Measurements from ENCODE around the gene COL15A1.
A peak's percentile ranks its signal among the peaks of the same experiment; 100 is the strongest.
"Not testable (repeated sequence)": the region's sequence is repeated elsewhere in the genome, so short reads cannot be mapped to it uniquely, and the experiment has no call there.

The COL15A1 gene

DNA sequence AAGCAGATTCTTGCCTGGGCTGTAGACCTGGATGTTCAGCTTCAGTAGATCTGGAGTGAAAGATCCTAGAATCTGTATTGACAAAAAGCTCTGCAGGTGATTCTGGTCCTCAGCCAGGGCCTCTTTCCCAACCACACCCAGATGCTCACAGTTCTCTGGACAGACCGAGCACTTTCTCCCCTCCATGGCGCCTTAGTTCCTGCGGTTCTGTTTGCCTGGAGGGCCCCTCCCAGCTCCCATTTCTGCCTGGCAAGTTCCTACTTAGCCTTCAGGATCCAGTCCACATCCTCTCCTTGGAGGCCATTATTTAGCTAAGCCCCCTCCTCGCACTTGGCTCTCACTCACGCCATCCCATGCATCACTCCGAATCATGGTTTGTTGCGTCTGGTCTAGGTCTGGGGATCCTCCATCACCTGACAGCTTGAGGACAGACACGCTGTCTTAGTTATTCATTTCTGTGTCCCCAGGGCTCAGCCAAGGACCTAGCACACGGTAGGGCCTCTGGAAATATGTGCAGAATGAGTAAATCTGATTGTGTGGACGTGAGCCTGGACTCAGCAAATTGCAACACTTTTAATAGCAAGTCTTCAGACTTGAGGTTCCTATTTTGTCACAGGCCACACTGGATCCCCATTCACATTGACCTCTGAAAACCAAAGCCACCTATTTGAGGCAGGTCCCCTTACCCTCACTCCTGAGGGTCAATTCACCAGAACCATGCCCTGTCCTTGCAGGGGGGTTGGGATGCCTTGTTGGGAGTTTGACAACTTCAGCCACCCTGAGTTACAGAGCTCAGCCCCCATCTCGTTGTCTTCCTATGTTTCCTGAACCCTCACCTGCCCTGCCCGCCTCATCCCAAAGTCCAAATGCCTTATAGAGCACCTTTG is 50.7 kb downstream of the COL15A1 start:
- no peak for DNase-seq (ENCODE audit: low read depth, low spot score)

DNA sequence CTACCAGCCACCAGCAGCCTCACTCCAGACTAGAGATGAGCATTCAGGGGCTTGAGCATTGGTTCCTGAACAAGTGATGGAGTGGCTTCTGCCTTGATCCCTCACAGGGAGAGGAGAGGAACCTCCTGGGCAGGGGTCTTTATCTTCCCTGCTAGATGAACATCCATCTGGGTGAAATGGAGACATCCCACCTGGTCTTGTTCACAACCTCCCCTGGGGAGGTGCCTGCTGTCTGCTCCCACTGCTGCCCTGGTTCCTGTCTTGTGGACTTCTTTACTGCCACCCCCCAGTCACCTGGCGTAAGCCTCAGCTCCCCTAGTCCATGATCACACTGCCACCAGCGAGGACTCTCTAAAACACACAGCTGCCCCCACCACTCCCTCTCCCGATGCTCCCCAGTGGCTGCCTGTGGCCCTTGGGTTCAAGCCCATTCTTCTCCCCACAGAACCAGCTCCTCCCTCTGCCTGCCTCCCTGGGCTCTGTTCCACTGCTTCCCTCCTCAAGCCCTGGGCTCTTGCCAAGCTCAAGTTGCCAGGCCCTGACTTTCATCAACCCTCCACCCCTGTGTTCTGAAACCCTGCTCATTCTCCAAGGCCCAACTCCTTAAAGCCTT is 51.5 kb downstream of the COL15A1 start:
- no peak for DNase-seq (ENCODE audit: low read depth, low spot score)

DNA sequence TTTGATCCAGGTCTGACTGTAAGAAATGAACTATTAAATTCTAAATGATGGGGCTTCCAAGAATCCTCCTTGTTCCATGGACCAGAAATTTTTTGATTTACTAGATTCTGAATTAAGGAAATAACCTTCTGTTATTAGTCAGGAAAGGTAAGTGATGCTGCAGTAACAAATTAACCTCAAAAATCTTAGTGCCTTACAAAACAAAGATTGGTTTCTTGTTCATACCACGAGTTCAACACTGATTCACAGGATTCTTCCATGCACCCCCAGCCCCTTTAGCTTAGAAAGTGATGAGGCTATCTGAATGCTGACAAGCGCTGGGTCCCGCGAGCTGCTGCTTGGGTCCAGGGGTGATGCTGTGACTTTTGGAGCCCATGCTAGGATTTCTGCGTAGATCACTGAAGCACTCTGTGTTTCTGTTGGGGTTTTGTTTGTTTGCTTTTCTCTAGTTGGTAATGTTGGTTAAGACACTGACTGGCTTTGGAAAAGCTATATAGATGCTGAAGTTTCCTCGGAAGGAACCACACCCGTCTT is 52.3 kb downstream of the COL15A1 start:
- no peak for DNase-seq (ENCODE audit: low read depth, low spot score)

DNA sequence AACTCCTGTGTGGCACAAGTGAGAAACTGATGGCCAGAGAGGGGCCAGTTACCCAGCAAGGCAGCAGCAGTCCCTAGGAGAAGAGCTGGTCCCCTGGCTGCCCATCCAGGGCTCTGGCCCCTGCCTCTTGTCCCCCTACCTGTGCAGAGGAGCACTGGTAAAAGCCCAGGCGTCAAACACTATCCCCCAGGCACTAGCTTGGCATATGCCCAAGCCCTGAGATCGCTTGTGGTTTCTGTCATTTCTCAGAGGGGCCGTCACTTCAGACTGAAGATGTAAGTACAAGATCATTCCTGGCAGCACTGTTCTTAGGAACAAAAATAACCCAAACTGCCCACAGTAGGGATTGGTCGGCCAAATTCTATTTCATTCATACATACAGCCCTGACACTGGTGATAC is 53.9 kb downstream of the COL15A1 start:
- no peak for DNase-seq (ENCODE audit: low read depth, low spot score)

DNA sequence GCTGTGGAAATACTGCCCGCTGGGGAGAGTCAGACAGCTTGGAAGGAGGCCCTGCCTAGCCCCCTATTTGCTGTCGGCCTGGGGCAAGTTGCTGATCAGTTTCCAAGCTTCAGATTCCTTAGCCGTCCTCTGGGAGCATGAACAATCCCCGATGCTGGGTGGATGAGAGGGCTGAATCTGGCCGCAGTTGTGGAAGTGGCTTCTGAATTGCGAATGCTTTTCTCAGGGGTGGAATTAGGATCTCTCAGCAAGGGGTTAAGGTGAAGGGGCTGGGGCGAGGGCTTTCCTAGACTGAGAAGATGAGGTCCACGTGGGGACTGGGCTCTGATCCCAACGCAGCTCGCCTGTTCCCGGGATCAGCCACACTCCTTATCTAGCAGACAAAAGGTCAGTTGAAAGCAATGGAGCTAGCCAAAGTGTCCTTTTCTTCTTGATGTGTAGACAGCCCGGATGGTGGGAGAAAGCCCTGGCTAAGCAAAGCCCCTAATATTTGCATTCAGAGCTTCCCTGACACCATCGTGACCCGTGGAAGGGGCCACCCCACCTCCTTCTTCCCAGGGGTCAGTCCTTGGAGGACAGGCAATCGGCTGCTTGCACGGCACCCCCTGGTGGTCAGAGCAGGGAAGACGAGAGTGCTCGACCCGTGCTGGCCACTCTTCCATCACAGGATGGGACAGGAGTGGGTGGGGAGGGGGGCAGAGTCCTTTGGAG is 54.9 kb downstream of the COL15A1 start:
- DNase-seq (ENCODE audit: low read depth, low spot score): peak; percentile 54

DNA sequence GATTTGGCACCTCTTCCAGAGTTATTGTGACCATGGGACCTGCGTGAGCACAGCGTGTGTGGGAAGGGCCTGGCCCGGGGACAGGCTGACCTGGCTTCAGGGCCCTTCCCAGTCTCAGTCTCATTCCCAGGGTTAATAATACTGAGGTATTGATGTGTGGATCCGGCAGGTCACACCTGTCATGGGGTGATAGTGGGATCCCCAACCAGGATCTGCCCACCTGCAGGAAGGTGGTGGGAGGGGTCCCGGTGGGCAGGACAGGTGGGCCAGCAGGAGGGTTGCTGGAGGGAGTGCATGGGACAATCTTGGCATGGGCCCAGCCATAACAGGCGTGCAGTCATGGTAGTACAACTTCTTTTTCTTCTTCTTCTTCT is 55.4 kb downstream of the COL15A1 start:
- no peak for DNase-seq (ENCODE audit: low read depth, low spot score)

DNA sequence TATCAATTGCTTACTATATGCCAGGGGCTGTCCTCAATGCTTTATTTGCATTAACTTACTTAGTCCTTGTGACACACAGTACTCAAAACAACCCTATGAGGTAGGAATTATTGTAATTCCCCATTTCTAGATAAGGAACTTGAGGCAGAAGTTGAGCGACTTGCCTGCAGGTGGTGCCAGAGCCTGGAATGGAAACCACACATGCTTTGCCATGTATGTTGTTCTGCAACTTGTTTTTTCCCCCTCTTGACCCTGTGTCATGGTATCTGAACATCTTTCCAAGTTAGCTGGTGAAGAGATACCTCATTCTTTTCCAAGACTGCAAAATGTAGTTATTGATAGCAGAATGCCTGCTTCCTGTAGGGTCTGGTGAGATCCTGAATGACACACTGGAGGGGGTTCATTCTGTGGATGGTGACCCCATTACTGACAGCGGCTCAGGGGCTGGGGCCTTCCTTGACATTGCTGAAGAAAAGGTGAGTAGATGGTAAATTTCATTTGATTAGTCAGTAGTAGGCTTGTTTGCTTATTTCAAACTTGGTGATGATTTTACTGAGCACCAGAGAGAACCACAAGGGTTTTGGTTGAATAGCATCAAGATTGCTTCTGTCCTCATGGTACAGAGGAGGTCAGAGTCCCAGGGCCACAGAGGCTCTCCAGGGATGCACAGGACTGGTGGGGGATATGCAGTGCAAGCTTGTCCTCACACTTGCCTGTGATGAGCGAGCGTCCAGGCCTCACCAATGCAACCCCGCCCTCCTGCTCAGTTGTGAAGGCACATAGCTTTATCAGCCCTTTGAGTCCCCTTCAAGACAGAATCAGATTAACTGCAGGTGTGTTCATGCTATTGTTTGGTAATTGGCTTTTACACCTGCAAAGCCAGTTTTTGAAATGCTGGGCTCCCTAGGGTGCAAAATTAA is 57.0 kb downstream of the COL15A1 start:
- DNase-seq (ENCODE audit: low read depth, low spot score): no peak

DNA sequence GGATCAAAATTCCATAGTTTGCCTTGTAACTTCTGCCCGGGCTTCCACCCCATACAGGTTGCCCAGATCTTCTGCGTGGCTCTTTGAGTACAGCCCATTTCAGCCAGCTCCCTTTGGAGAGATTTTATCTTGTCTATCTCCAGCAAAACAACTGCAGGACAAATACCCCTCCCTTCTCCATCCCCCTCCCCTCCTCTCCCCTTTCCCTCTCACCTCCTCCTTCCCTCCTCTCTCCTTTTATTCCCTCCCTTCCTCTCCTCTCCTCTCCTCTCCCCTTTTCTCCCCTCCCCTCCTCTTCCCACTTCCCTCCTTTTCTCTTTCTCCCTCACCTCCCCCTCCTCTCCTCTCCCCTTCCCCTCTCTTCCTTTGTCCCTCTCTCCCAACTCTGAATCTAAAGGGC is 58.2 kb downstream of the COL15A1 start:
- no peak for DNase-seq (ENCODE audit: low read depth, low spot score)

DNA sequence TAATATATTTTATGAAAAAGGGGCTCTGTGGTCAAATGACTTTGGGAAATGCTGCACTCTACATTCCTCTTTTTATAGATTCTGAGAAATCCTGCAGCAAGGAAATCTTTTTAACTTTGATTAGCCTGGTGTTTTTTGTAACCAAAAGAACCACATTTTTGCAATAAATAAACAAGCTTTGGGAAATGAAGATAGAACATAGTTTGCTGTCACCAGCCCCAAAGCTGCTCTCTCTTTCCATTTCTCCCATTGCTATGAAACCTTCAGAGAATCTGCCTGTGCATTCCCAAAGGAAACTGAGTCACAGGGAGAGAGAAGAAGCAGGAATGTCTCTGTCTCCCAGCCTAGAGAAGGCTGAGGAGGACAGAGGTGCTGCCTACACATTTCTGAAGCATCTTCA is 59.0 kb downstream of the COL15A1 start:
- DNase-seq (ENCODE audit: low read depth, low spot score): no peak

DNA sequence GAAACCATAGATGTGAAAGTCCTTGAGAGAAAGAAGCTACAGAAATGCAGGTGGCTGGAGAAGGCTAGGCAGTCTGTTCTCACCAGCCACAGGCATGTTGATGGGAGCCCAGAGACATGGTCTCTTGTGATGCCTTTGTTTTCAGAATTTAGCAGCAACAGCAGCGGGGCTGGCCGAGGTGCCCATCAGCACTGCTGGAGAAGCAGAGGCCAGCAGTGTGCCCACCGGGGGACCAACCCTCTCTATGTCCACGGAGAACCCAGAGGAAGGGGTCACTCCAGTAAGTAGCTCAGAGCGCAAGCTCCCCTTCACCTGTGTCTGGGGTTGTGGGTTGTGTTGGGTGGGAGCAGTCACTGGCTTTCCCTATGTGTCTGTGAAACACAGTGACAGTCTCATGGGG is 59.6 kb downstream of the COL15A1 start:
- DNase-seq (ENCODE audit: low read depth, low spot score): no peak

DNA sequence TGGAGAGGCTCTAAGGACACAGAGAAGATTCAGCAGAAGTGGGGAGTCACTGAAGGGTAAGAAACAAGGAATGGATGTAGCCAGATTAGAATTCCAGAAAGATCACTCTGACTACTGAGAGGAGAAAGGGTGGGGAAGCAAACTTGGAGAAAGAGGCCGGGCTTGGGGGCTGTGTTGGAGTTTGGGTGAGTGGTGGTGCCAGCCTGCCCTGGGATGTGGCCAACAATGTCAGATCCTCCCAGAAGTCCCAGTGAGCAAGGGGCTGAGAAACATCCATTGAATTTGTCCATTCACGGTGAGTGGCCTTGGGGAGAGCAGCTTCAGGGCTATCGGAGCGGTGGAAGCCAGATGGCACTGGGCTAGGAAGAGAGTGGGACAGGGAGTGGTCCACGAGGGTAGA is 60.4 kb downstream of the COL15A1 start:
- no peak for DNase-seq (ENCODE audit: low read depth, low spot score)

DNA sequence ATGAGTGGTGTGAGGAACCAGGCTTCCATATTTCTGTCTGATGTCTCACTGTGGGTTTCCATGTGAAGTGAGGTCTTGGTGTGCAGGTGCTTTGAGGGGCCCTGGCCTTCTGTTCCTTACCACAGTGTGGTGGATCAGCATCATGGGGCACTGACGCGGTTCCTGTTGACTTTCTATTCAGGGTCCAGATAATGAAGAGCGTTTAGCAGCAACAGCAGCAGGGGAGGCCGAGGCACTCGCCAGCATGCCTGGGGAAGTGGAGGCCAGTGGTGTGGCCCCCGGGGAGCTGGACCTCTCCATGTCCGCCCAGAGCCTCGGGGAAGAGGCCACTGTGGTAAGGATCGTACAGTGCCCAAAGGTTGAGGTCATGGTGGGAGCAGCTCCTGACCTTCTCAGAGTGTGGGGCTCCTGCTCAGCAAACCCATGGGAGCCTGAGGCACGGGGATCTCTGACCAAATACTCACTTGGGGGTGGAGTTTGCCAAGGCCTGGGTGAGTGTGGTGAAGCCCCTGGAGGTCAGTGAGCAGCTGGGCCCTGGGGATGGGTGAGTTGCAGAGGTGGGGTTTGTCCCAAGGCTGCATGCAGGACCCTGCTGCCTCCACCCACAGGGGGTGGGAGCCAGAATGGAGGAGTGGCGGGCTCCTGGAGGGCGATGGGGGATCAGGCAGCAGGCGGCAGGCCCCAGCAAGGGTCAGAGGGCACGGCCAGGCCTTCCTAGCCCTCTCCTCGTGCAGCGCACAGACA is 61.2 kb downstream of the COL15A1 start:
- DNase-seq (ENCODE audit: low read depth, low spot score): no peak

DNA sequence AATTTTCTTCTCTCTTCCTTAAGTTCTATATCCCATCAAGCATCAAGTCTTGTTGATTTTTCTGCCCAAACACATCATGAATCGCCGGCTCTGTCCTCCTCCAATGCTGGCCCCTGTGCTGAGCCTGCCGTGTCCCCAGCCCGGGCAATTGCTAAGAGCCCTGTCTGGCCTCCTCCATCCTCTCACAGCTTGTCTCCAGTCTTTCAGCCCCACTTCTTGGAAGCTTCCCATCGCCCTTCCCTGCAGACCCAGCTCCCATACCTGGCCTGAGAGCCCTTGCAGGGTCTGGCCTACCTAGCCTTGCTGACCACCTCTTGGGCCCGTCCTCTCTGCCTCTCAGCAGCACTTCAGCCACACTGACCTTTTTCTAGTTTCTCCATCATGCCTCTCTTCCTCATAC is 61.9 kb downstream of the COL15A1 start:
- DNase-seq (ENCODE audit: low read depth, low spot score): no peak

DNA sequence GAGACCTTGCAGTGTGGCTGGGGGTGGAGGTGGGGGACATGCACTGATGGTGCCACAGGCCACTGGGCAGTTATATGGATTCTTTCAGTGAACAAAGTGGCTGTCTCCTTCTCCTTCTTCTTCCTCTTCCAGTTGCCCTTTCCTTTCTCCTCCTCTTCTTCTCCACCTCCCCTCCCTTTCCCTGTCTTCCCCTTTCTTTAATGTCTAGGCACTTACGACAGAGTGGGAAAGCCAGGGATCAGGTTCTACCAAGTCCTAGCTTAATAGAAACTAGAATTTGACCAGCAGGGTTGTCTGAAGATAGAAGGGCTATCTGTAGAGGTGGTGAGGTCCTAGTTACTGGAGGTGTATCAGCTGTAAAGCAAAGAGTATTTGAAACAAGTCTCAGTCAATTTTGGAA is 62.8 kb downstream of the COL15A1 start:
- no peak for DNase-seq (ENCODE audit: low read depth, low spot score)

DNA sequence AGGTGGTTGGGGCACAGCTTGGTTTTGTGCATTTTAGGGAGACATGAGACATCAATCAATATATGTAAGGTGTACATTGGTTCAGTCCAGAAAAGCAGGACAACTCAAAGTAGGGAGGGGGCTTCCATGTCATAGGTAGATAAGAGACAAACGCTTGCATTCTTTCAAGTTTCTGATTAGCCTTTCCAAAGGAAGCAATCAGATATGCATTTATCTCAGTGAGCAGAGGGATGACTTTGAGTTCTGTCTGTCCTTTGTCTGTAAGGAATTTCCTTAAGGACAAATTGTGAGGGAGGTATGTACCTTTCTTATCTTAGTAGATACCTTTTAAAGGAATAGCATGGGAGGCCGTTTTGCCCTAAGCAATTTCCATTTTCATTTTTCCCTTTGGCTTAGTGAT is 63.3 kb downstream of the COL15A1 start:
- DNase-seq (ENCODE audit: low read depth, low spot score): no peak

DNA sequence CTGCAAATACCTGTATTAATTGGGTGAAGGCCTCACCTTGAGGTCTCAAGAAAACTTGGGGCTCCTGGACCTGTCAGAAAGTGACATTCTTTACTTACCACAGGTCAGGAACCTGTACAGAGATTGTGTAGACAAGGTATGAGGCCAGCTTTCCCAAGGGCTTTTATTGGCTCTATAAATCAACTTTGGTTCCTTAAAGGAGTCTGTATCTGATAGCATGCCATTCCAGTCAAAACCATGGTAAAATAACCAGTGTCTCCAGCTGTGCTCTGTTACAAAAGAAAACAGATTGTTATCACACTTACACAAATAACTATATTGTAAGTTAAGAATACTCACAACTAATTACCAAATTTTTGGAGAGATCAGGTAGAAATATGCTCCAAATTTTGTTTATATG is 64.5 kb downstream of the COL15A1 start:
- no peak for DNase-seq (ENCODE audit: low read depth, low spot score)

DNA sequence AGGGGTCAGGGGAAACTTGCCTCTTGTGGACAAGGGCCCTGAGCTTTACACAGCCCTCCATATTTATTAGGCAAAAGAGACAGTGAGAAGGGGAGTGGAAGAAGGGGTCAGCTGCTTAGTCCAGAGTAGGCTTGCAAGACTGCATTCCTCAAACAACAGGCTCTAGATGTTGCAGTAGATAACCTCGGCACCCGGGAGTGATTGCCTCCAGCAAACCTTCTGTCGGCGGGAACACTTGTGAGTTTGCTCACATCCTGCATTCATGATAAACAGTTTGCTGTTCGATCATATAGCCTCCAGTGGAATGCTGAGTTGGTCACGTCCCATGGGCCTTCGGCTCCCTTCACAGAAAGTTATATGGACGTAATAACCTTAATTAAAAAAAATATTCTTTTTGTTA is 66.7 kb downstream of the COL15A1 start:
- not testable (repeated sequence) for DNase-seq (ENCODE audit: low read depth, low spot score)

DNA sequence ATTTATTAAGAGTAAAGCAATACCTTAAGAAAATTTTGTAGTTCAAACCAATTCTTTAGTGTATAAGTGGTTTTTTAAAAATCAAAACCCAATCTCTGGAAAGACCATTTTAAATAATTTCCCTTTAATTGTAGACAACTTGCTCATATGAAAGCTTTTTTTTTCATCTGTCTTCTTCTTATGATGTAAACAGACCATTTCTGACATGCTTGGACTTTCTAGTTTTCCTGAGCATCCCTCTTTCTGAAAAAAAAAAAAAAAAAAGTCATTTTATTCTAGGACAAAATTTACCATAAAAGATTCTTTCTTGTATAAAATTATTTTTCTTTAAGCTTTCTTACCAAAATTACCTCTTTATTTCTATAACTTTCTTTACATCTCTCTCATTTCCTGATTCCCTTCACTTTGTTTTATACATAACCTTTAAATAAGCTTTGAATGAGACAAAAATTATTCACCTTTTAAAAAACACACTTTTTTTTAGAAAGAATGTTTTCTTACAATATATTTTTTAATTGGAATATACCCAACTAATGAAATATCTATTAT is 67.5 kb downstream of the COL15A1 start:
- DNase-seq (ENCODE audit: low read depth, low spot score): no peak

DNA sequence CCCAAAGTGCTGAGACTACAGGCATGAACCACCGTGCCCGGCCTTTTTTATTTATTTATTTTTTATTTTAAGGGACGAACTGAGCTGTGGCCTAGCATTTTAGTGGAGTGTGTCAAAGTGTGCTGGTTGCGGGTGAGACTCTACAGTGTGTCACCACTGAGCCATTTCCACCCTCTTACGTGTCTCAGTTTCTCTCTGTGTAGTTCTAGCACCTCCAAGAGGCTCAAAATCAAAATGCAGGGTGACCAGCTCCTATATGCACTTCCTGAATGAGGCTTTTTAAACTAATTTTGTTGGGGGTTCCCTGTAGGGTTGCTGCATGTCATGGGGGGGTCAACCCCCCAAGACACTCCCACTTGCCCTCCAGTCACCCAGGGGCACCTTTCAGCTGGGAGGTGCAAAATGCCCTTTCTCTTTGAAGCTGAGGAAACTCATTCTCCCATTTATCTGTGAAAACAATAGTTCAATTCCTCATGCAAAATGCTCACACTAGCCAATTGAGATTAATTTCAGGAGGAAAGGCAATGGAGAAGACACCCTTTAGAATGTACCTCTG is 69.3 kb downstream of the COL15A1 start:
- DNase-seq (ENCODE audit: low read depth, low spot score): no peak

DNA sequence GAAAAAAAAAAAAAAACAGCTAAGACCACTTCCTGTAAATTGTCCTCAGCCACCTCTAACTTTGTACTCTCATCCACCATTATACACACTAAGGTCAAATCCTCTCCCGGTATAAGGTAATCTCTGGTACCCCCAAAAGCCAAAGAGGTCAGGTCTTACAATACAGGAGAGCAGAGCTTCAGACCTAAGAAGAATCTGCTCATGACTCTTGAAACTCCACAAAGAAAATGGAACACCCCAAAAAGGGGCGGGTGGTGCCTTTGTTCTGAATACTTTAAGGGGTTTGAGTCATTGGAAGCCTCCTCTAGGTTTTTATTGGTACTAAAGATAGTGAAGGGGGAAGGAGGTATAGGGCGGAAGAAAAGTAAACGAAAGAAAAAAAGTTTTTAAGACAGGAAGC is 69.8 kb downstream of the COL15A1 start:
- DNase-seq (ENCODE audit: low read depth, low spot score): no peak
